ENCODE measurements around the gene PRR12.

DNA sequence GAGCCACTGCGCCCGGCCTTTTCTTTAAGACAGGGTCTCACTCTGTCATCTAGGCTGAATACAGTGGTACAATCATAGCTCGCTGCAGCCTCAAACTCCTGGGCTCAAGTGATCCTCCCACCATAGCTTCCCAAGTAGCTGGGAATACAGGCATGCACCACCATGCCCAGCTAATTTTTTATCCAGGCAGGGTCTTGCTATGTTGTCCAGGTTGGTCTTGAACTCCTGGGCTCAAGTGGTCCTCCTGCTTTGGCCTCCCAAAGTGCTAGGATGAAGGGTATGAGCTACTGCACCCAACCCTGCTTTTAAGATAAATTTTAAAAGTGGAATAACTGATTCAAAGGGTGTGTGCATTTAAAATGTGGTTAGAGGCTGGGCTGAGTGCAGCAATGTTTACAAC, 24.7 kb upstream of the PRR12 start:
- TF ChIP-seq YY1 (IDR thresholded peaks at IDR 0.05; ENCODE audit: insufficient read depth, insufficient read length) (no peak), SUZ12 (IDR thresholded peaks at IDR 0.05; ENCODE audit: extremely low read depth, insufficient read depth, insufficient read length) (no peak)

Data from NT2/D1 (cell line).